DOHH2 (cell line): Measurements from ENCODE around the gene PCED1B.

Experiments
- H3F3A ChIP-seq: fragments of 200-600 bp; sonication (generic), shearing (Covaris generic); 2 replicates; pipeline ENCODE4 v1.6.0; 2016; ENCODE audit warnings: antibody characterized with exemption, mild to moderate bottlenecking; ENCODE audit not compliant: control insufficient read depth, insufficient read depth
- H3K27ac ChIP-seq: fragments of 200-600 bp; sonication (generic); 2 replicates; pipeline ENCODE4 v1.5.1; 2014; ENCODE audit warnings: low read depth, mild to moderate bottlenecking, low read length, moderate library complexity
- H3K27me3 ChIP-seq: fragments of 200-600 bp; sonication (generic); 2 replicates; pipeline ENCODE4 v1.6.1; 2014; ENCODE audit warnings: mild to moderate bottlenecking, low read length, mixed read lengths; ENCODE audit not compliant: control insufficient read depth
- H3K36me3 ChIP-seq: fragments of 200-600 bp; sonication (generic); 2 replicates; pipeline ENCODE4 v1.6.1; 2014; ENCODE audit warnings: mild to moderate bottlenecking, low read length, moderate library complexity, mixed read lengths; ENCODE audit not compliant: control insufficient read depth
- H3K4me1 ChIP-seq: fragments of 200-600 bp; sonication (generic); 2 replicates; pipeline ENCODE4 v1.6.1; 2014; ENCODE audit warnings: mild to moderate bottlenecking, low read length, mixed read lengths; ENCODE audit not compliant: control insufficient read depth
- H3K4me2 ChIP-seq: fragments of 200-600 bp; sonication (generic); 2 replicates; pipeline ENCODE4 v1.6.0; 2014; ENCODE audit warnings: mild to moderate bottlenecking, low read length, moderate library complexity
- H3K4me3 ChIP-seq: fragments of 200-600 bp; sonication (generic); 2 replicates; pipeline ENCODE4 v1.5.1; 2014; ENCODE audit warnings: mild to moderate bottlenecking, low read length, mixed read lengths
- H3K79me2 ChIP-seq: fragments of 200-600 bp; sonication (generic); 2 replicates; pipeline ENCODE4 v1.6.1; 2014; ENCODE audit warnings: mild to moderate bottlenecking, low read length, mixed read lengths; ENCODE audit not compliant: control insufficient read depth
- H3K9me2 ChIP-seq: fragments of 200-600 bp; sonication (generic); replicated peaks from 2 replicates; pipeline ENCODE4 v1.6.1; 2014; ENCODE audit warnings: mild to moderate bottlenecking, low read length, mixed read lengths; ENCODE audit not compliant: control insufficient read depth
- H3K9me3 ChIP-seq: fragments of 200-600 bp; sonication (generic); 2 replicates; pipeline ENCODE4 v1.6.1; 2014; ENCODE audit warnings: antibody characterized with exemption, low read length, mixed read lengths; ENCODE audit not compliant: control insufficient read depth, insufficient read depth
- H4K20me1 ChIP-seq: fragments of 200-600 bp; sonication (generic); 2 replicates; pipeline ENCODE4 v1.6.0; 2014; ENCODE audit warnings: low read depth, mild to moderate bottlenecking, antibody characterized with exemption, low read length, moderate library complexity; ENCODE audit not compliant: control insufficient read depth, insufficient read depth
- CTCF ChIP-seq: fragments of 200-600 bp; sonication (generic); IDR thresholded peaks from one replicate; pipeline ENCODE4 v1.5.1; 2014; ENCODE audit warnings: antibody characterized with exemption, mild to moderate bottlenecking, low read depth, low read length; ENCODE audit not compliant: poor library complexity, severe bottlenecking
- EZH2phosphoT487 ChIP-seq: fragments of 200-600 bp; sonication (generic); IDR thresholded peaks from 2 replicates; pipeline ENCODE4 v1.6.1; 2017; ENCODE audit warnings: borderline replicate concordance, mild to moderate bottlenecking, antibody characterized with exemption, low read length, moderate library complexity, mixed read lengths

PCED1B gene

GRCh38 chr12:47033789-47034555 lies 45.4 kb upstream of the PCED1B start:
- no peak for TF ChIP-seq CTCF
- TF ChIP-seq EZH2phosphoT487, result no peak
- Histone ChIP-seq H3K36me3 (no peaks in the 10 kb centered on the region), H3K4me1 (no peaks in the 10 kb centered on the region), H3K9me2 (no peaks in the 10 kb centered on the region), H3F3A (no peaks in the 10 kb centered on the region), H4K20me1 (no peaks in the 10 kb centered on the region), H3K79me2 (no peaks in the 10 kb centered on the region), H3K9me3 (no peaks in the 10 kb centered on the region), H3K4me2 (no peak overlapping the region), H3K27me3 (peaks cover 26% of the 10 kb centered on the region), H3K27ac (no peak overlapping the region), H3K4me3 (no peak overlapping the region)

GRCh38 chr12:47034661-47035060 lies 44.8 kb upstream of the PCED1B start:
- Histone ChIP-seq H3K4me2 (no peak overlapping the region), H3K9me2 (no peaks in the 10 kb centered on the region)
- no peak for TF ChIP-seq EZH2phosphoT487
- TF ChIP-seq CTCF, result no peak

GRCh38 chr12:47035484-47035883 lies 43.9 kb upstream of the PCED1B start:
- no peak overlapping the region for H3K27ac ChIP-seq
- no peaks in the 10 kb centered on the region for H3K4me1 ChIP-seq
- H3K4me3 ChIP-seq, result no peak overlapping the region
- H3K27me3 ChIP-seq, result peaks cover 33% of the 10 kb centered on the region
- H3F3A ChIP-seq, result no peaks in the 10 kb centered on the region
- no peaks in the 10 kb centered on the region for H4K20me1 ChIP-seq
- no peak overlapping the region for H3K4me2 ChIP-seq
- H3K9me2 ChIP-seq, result no peaks in the 10 kb centered on the region
- no peaks in the 10 kb centered on the region for H3K9me3 ChIP-seq
- TF ChIP-seq EZH2phosphoT487, result no peak
- no peak for TF ChIP-seq CTCF
- no peaks in the 10 kb centered on the region for H3K36me3 ChIP-seq
- H3K79me2 ChIP-seq, result no peaks in the 10 kb centered on the region

More at GRCh38 chr12:47034661-47035060, 44.8 kb upstream of the PCED1B start:
- Histone ChIP-seq H3K4me1 (no peaks in the 10 kb centered on the region), H3K9me3 (no peaks in the 10 kb centered on the region), H3K27ac (no peak overlapping the region), H3K79me2 (no peaks in the 10 kb centered on the region), H3K27me3 (peaks cover 26% of the 10 kb centered on the region), H3K4me3 (no peak overlapping the region), H3F3A (no peaks in the 10 kb centered on the region), H3K36me3 (no peaks in the 10 kb centered on the region), H4K20me1 (no peaks in the 10 kb centered on the region)
